H9 (cell line): Measurements from ENCODE around the gene PIGL. TPM values are rescaled to one million over a fixed set of nuclear protein-coding genes. Genes with fewer than 3 reads are reported as not detected.

Experiments used
- DNase-seq: peaks from one replicate; pipeline ENCODE4 v3.0.0-alpha.2; 2017
- H2AFZ ChIP-seq: one replicate; pipeline ENCODE4 v1.6.1; 2013; ENCODE audit warnings: mild to moderate bottlenecking, low read length, control low read depth, moderate library complexity
- H2AK5ac ChIP-seq: 2 replicates; pipeline ENCODE4 v1.6.1; 2013; ENCODE audit warnings: low read length, control low read depth, mixed read lengths; ENCODE audit not compliant: insufficient read length
- H2BK120ac ChIP-seq: one replicate; pipeline ENCODE4 v1.6.1; 2013; ENCODE audit warnings: low read depth, mild to moderate bottlenecking, low read length, control low read depth, inconsistent platforms; ENCODE audit not compliant: poor library complexity, severe bottlenecking
- H2BK12ac ChIP-seq: 2 replicates; pipeline ENCODE4 v1.6.1; 2013; ENCODE audit warnings: low read length, control low read depth, mixed read lengths, low read depth; ENCODE audit not compliant: insufficient read length
- H2BK15ac ChIP-seq: 2 replicates; pipeline ENCODE4 v1.6.1; 2013; ENCODE audit warnings: low read depth, low read length, control low read depth
- H2BK20ac ChIP-seq: one replicate; pipeline ENCODE4 v1.6.1; 2013; ENCODE audit warnings: low read depth, mild to moderate bottlenecking, low read length, control low read depth, inconsistent platforms; ENCODE audit not compliant: poor library complexity, severe bottlenecking
- H2BK5ac ChIP-seq: 2 replicates; pipeline ENCODE4 v1.6.1; 2013; ENCODE audit warnings: low read length, control low read depth, mixed read lengths; ENCODE audit not compliant: insufficient read length
- H3K14ac ChIP-seq: 2 replicates; pipeline ENCODE4 v1.6.1; 2013; ENCODE audit warnings: low read length, control low read depth; ENCODE audit not compliant: insufficient read depth
- H3K18ac ChIP-seq: 2 replicates; pipeline ENCODE4 v1.6.1; 2013; ENCODE audit warnings: low read depth, mild to moderate bottlenecking, mixed read lengths, low read length, control low read depth; ENCODE audit not compliant: insufficient read length
- H3K23ac ChIP-seq: 2 replicates; pipeline ENCODE4 v1.6.1; 2013; ENCODE audit warnings: low read length, control low read depth, mixed read lengths, low read depth; ENCODE audit not compliant: insufficient read length
- H3K23me2 ChIP-seq: 2 replicates; pipeline ENCODE4 v1.6.1; 2013; ENCODE audit warnings: low read depth, mild to moderate bottlenecking, mixed read lengths, low read length, control low read depth; ENCODE audit not compliant: insufficient read length, poor library complexity, severe bottlenecking
- H3K27ac ChIP-seq: 2 replicates; pipeline ENCODE4 v1.5.1; 2013; ENCODE audit warnings: low read length, control low read depth, mixed read lengths, low read depth; ENCODE audit not compliant: insufficient read length
- H3K27me3 ChIP-seq: 2 replicates; pipeline ENCODE4 v1.6.1; 2013; ENCODE audit warnings: low read length, control low read depth, inconsistent platforms; ENCODE audit not compliant: insufficient read depth
- H3K4ac ChIP-seq: 2 replicates; pipeline ENCODE4 v1.6.1; 2013; ENCODE audit warnings: low read depth, mild to moderate bottlenecking, control low read depth, inconsistent platforms, low read length, moderate library complexity
- H3K4me1 ChIP-seq: 2 replicates; pipeline ENCODE4 v1.6.1; 2013; ENCODE audit warnings: low read length, control low read depth, inconsistent platforms; ENCODE audit not compliant: insufficient read depth
- H3K4me2 ChIP-seq: 2 replicates; pipeline ENCODE4 v1.6.1; 2013; ENCODE audit warnings: low read length, control low read depth, mixed read lengths; ENCODE audit not compliant: insufficient read length, insufficient read depth
- H3K56ac ChIP-seq: 2 replicates; pipeline ENCODE4 v1.6.1; 2013; ENCODE audit warnings: low read depth, mild to moderate bottlenecking, mixed read lengths, low read length, control low read depth; ENCODE audit not compliant: insufficient read length
- H3K79me1 ChIP-seq: 2 replicates; pipeline ENCODE4 v1.6.1; 2013; ENCODE audit warnings: low read depth, mild to moderate bottlenecking, moderate library complexity, low read length, control low read depth, inconsistent platforms; ENCODE audit not compliant: insufficient read depth, poor library complexity, severe bottlenecking
- H3K79me2 ChIP-seq: 2 replicates; pipeline ENCODE4 v1.6.1; 2013; ENCODE audit warnings: low read length, control low read depth, inconsistent platforms; ENCODE audit not compliant: insufficient read depth
- H3K9ac ChIP-seq: 2 replicates; pipeline ENCODE4 v1.6.1; 2013; ENCODE audit warnings: low read length, control low read depth, mixed read lengths; ENCODE audit not compliant: insufficient read length; ENCODE audit errors: extremely low read depth
- H3K9me3 ChIP-seq: one replicate; pipeline ENCODE4 v1.6.1; 2013; ENCODE audit warnings: low read depth, low read length, inconsistent platforms; ENCODE audit not compliant: control insufficient read depth
- H3T11ph ChIP-seq: one replicate; pipeline ENCODE4 v1.6.1; 2013; ENCODE audit warnings: mild to moderate bottlenecking, low read length, control low read depth, inconsistent platforms
- H4K20me1 ChIP-seq: one replicate; pipeline ENCODE4 v1.6.1; 2013; ENCODE audit not compliant: control insufficient read depth, insufficient read length, insufficient read depth
- H4K5ac ChIP-seq: 2 replicates; pipeline ENCODE4 v1.6.1; 2013; ENCODE audit warnings: low read depth, mild to moderate bottlenecking, mixed read lengths, low read length, control low read depth; ENCODE audit not compliant: insufficient read length
- H4K8ac ChIP-seq: replicated peaks from 2 replicates; pipeline ENCODE4 v1.6.1; 2013; ENCODE audit warnings: low read length, control low read depth, mixed read lengths, low read depth; ENCODE audit not compliant: insufficient read length
- H4K91ac ChIP-seq: 2 replicates; pipeline ENCODE4 v1.6.1; 2013; ENCODE audit warnings: low read depth, mild to moderate bottlenecking, moderate library complexity, mixed read lengths, low read length, control low read depth; ENCODE audit not compliant: insufficient read length
- H3K27ac Mint-ChIP-seq, 3 experiments: 2 replicates in 2 of 3; 3 replicates in 1 of 3; pipeline ENCODE4 v1.8.0; 2020 to 2021; ENCODE audit warnings: mixed read lengths in 3 of 3, mild to moderate bottlenecking in 1 of 3, moderate library complexity in 1 of 3
- H3K27me3 Mint-ChIP-seq: 2 replicates; pipeline ENCODE4 v1.8.0; 2021; ENCODE audit warnings: low read depth, mild to moderate bottlenecking, moderate library complexity, mixed read lengths
- H3K36me3 Mint-ChIP-seq, 3 experiments: 2 replicates in 2 of 3; 3 replicates in 1 of 3; pipeline ENCODE4 v1.8.0; 2020 to 2021; ENCODE audit warnings: low read depth in 3 of 3, mixed read lengths in 3 of 3; ENCODE audit not compliant: insufficient read depth in 1 of 3
- H3K4me1 Mint-ChIP-seq, 2 experiments: 2 replicates each; pipeline ENCODE4 v1.8.0; 2020; ENCODE audit warnings: mixed read lengths in 2 of 2
- H3K4me3 Mint-ChIP-seq, 2 experiments: 2 replicates in 1 of 2; 3 replicates in 1 of 2; pipeline ENCODE4 v1.8.0; 2020 to 2021; ENCODE audit warnings: mild to moderate bottlenecking in 2 of 2, mixed read lengths in 2 of 2, moderate library complexity in 1 of 2
- H3K9me3 Mint-ChIP-seq, 2 experiments: 2 replicates in 1 of 2; 3 replicates in 1 of 2; pipeline ENCODE4 v1.8.0; 2020; ENCODE audit warnings: mild to moderate bottlenecking in 2 of 2, mixed read lengths in 2 of 2, moderate library complexity in 1 of 2
- CTCF ChIP-seq: fragments of 200-600 bp; sonication (generic); conservative IDR thresholded peaks from 3 replicates; pipeline ENCODE4 v1.8.0; 2021; ENCODE audit warnings: antibody characterized with exemption, mild to moderate bottlenecking
- WGBS: extraction: QIAGEN DNeasy Blood & Tissue Kit; methylation state at CpG from one replicate; pipeline ENCODE4 v1.1.7; 2013; ENCODE audit warnings: missing lambda C conversion rate, low lambda C conversion rate, mixed read lengths; ENCODE audit not compliant: insufficient read length; ENCODE audit errors: extremely low coverage; 5-methylcytosine and 5-hydroxymethylcytosine counted together
- total RNA-seq: library from RNA; stranded (reverse); gene quantifications from 2 replicates; pipeline ENCODE4 v1.2.1, GENCODE V29; 2021

PIGL gene
- total RNA-seq, 1 experiment from 2014 or later: 21.6 TPM

GRCh38 chr17:16298140-16298662, 81.2 kb downstream of the PIGL start:
- Histone ChIP-seq H2AK5ac (no peak overlapping the region), H3K23me2 (no peaks in the 10 kb centered on the region), H3T11ph (no peak overlapping the region), H4K20me1 (no peaks in the 10 kb centered on the region), H2AFZ (no peak overlapping the region), H4K91ac (no peak overlapping the region), H3K4ac (no peak overlapping the region), H2BK20ac (no peak overlapping the region), H3K56ac (no peak overlapping the region), H2BK5ac (no peak overlapping the region), H4K5ac (no peak overlapping the region), H2BK12ac (no peak overlapping the region), H3K79me1 (no peaks in the 10 kb centered on the region), H3K79me2 (no peaks in the 10 kb centered on the region), H3K4me2 (no peak overlapping the region), H3K9me3 (no peaks in the 10 kb centered on the region), H3K18ac (no peak overlapping the region), H4K8ac (no peak overlapping the region), H2BK120ac (no peak overlapping the region), H2BK15ac (no peak overlapping the region), H3K4me1 (no peaks in the 10 kb centered on the region), H3K27me3 (no peaks in the 10 kb centered on the region), H3K14ac (no peak overlapping the region), H3K9ac (no peak overlapping the region), H3K23ac (no peak overlapping the region), H3K27ac (no peak overlapping the region)
- Mint-ChIP-seq H3K27ac (no peak overlapping the region; a peak in 1 of 7 replicates), H3K36me3 (peaks cover 3 to 13% (median 6%) of the 10 kb centered on the region in 3 experiments), H3K27me3 (no peaks in the 10 kb centered on the region), H3K4me1 (peaks cover 10 to 12% of the 10 kb centered on the region in 2 experiments), H3K4me3 (no peak overlapping the region), H3K9me3 (no peaks in the 10 kb centered on the region)
- no peak for DNase-seq
- no CpG with 5 or more reads among the region's 1 CpG for WGBS
- TF ChIP-seq CTCF: no peak
